CD4-positive, alpha-beta T cell (primary cell): Measurements from ENCODE around the gene PIMREG. TPM values are rescaled to one million over a fixed set of nuclear protein-coding genes. Genes with fewer than 3 reads are reported as not detected.

Experiments used
- ATAC-seq: fragments of 200-7000 bp; cut with Tn5 transposase; one replicate; pipeline ENCODE4 v1.10.0; 2022; ENCODE audit warnings: mild to moderate bottlenecking; ENCODE audit not compliant: poor library complexity
- CTCF ChIA-PET: fragments of 350-600 bp; sonication (Branson Sonifier 250); formaldehyde crosslinking; loops from one replicate; lab custom pipeline; 2021; ENCODE audit warnings: antibody characterized with exemption, inconsistent platforms; lab: Charles Lee
- POLR2A ChIA-PET: fragments of 350-600 bp; sonication (Branson Sonifier 250); formaldehyde crosslinking; loops from one replicate; lab custom pipeline; 2021; ENCODE audit warnings: antibody characterized with exemption, inconsistent platforms; lab: Charles Lee
- DNase-seq, 14 experiments: peaks; one replicate each; pipeline ENCODE4 v3.0.0-alpha.2; 2013 to 2020; ENCODE audit warnings: mixed read lengths in 2 of 14
- H3K27ac ChIP-seq, 2 donors: one replicate each; pipeline versions ENCODE4 v1.5.1 to v1.7.0; 2013; ENCODE audit warnings: low read length in 2 of 2, low read depth in 1 of 2, mild to moderate bottlenecking in 1 of 2
- H3K27me3 ChIP-seq, 2 experiments: 1 replicate in 1 of 2; 2 replicates in 1 of 2; pipeline versions ENCODE4 v1.6.1 to v1.7.0; 2013; ENCODE audit warnings: low read length in 2 of 2, control low read depth in 1 of 2, mild to moderate bottlenecking in 1 of 2, moderate library complexity in 1 of 2; ENCODE audit not compliant: insufficient read depth in 2 of 2, control insufficient read depth in 1 of 2
- H3K36me3 ChIP-seq: one replicate; pipeline ENCODE4 v1.6.1; 2013; ENCODE audit warnings: low read length, control low read depth; ENCODE audit not compliant: insufficient read depth
- H3K4me1 ChIP-seq: one replicate; pipeline ENCODE4 v1.6.1; 2013; ENCODE audit warnings: low read length, control low read depth; ENCODE audit not compliant: insufficient read depth
- H3K4me3 ChIP-seq: one replicate; pipeline ENCODE4 v1.5.1; 2013; ENCODE audit warnings: mild to moderate bottlenecking, low read length, moderate library complexity
- H3K9me3 ChIP-seq, 2 experiments: 1 replicate in 1 of 2; 2 replicates in 1 of 2; pipeline versions ENCODE4 v1.6.1 to v1.7.0; 2013; ENCODE audit warnings: low read length in 2 of 2, mild to moderate bottlenecking in 2 of 2, control low read depth in 1 of 2, moderate library complexity in 1 of 2; ENCODE audit not compliant: control insufficient read depth in 1 of 2, insufficient read depth in 1 of 2
- H3K27ac Mint-ChIP-seq: one replicate; pipeline ENCODE4 v1.8.0; 2020; ENCODE audit warnings: mixed read lengths
- H3K27me3 Mint-ChIP-seq: one replicate; pipeline ENCODE4 v1.8.0; 2021; ENCODE audit warnings: mixed read lengths
- H3K36me3 Mint-ChIP-seq: one replicate; pipeline ENCODE4 v1.8.0; 2021; ENCODE audit warnings: low read depth, mixed read lengths
- H3K4me1 Mint-ChIP-seq: one replicate; pipeline ENCODE4 v1.8.0; 2021; ENCODE audit warnings: low read depth, mixed read lengths
- H3K4me3 Mint-ChIP-seq: one replicate; pipeline ENCODE4 v1.8.0; 2020; ENCODE audit warnings: mild to moderate bottlenecking, mixed read lengths
- H3K9me3 Mint-ChIP-seq: one replicate; pipeline ENCODE4 v1.8.0; 2020; ENCODE audit warnings: mixed read lengths
- intact Hi-C, 2 experiments: fragments of 100-400 bp; cut with DNase I in 1 of 2; cut with micrococcal nuclease in 1 of 2; formaldehyde crosslinking; loops; one replicate each; pipeline versions ENCODE4 v1.15.1 to v1.9.0; 2023 to 2025; cut with DNase I, micrococcal nuclease
- total RNA-seq, 174 experiments: library from RNA in 2 of 174; stranded (reverse) in 2 of 174; gene quantifications; one replicate each; pipeline ENCODE4 v1.2.3 and lab custom pipeline; 2021 to 2026
- TF ChIP-seq, protein P1 (sequence below): fragments of 200-600 bp; IDR thresholded peaks from one replicate; pipeline ENCODE4 v1.8.0; 2022; ENCODE audit warnings: antibody characterized with exemption, mild to moderate bottlenecking

Gene PIMREG
- total RNA-seq, 2 experiments from 2014 or later: not detected

DNA sequence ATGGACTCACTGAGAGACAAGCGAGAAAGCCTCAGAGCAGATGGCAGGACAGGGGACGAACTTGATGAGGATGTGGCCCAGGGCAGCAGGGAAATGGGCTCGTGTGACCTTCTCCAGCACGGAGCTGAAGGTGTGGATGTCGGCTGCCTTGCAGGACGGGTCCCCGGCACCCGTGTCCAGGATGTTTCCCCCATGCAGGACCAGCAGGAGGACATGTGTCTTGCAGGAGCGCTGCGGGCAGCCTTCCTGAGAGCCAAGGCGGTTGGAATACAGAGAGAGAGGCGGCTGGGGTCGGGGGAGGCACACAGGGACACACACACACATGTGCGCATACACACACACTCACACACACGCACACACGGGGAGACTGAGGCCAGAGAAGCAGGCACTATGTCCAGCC is 39.3 kb downstream of the PIMREG start:
- H3K36me3 Mint-ChIP-seq: no peaks in the 10 kb centered on the region
- H3K27ac ChIP-seq: no peak overlapping the region
- H3K9me3 ChIP-seq: no peaks in the 10 kb centered on the region
- no peaks in the 10 kb centered on the region for H3K36me3 ChIP-seq
- ATAC-seq: no peak
- H3K4me3 ChIP-seq: no peak overlapping the region
- no peaks in the 10 kb centered on the region for H3K9me3 Mint-ChIP-seq
- peaks cover 0 to 5% of the 10 kb centered on the region in 2 experiments for H3K27me3 ChIP-seq
- TF ChIP-seq, protein P1, sequence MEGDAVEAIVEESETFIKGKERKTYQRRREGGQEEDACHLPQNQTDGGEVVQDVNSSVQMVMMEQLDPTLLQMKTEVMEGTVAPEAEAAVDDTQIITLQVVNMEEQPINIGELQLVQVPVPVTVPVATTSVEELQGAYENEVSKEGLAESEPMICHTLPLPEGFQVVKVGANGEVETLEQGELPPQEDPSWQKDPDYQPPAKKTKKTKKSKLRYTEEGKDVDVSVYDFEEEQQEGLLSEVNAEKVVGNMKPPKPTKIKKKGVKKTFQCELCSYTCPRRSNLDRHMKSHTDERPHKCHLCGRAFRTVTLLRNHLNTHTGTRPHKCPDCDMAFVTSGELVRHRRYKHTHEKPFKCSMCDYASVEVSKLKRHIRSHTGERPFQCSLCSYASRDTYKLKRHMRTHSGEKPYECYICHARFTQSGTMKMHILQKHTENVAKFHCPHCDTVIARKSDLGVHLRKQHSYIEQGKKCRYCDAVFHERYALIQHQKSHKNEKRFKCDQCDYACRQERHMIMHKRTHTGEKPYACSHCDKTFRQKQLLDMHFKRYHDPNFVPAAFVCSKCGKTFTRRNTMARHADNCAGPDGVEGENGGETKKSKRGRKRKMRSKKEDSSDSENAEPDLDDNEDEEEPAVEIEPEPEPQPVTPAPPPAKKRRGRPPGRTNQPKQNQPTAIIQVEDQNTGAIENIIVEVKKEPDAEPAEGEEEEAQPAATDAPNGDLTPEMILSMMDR: no peak
- H3K4me3 Mint-ChIP-seq: no peak overlapping the region
- no peaks in the 10 kb centered on the region for H3K4me1 Mint-ChIP-seq
- CTCF ChIA-PET: interaction anchor here (1.8 kb wide), 1 partner anchor 10 kb away, joined by 6 read pairs; no protein-coding TSS in a partner anchor
- POLR2A ChIA-PET: no interaction called here
- no peaks in the 10 kb centered on the region for H3K4me1 ChIP-seq
- intact Hi-C loops: loop anchor here in 1 of 2 experiments (10.0 kb wide), 1 partner anchor 241 kb away; no protein-coding TSS in a partner anchor
- no peaks in the 10 kb centered on the region for H3K27me3 Mint-ChIP-seq
- H3K27ac Mint-ChIP-seq: no peak overlapping the region
- DNase-seq: no peak

- Mint-ChIP-seq H3K36me3 (no peaks in the 10 kb centered on the region), H3K4me3 (no peak overlapping the region), H3K9me3 (no peaks in the 10 kb centered on the region), H3K27me3 (no peaks in the 10 kb centered on the region), H3K4me1 (no peaks in the 10 kb centered on the region), H3K27ac (no peak overlapping the region)
- no peaks in the 10 kb centered on the region for H3K9me3 ChIP-seq
- TF ChIP-seq, protein P1: no peak
- intact Hi-C loops: loop anchor here in 1 of 2 experiments (10.0 kb wide), 1 partner anchor 239 kb away; no protein-coding TSS in a partner anchor
- CTCF ChIA-PET: interaction anchor here (1.8 kb wide), 1 partner anchor 13 kb away, joined by 6 read pairs; no protein-coding TSS in a partner anchor
- H3K4me3 ChIP-seq: no peak overlapping the region
- no peaks in the 10 kb centered on the region for H3K36me3 ChIP-seq
- ATAC-seq (no peak), DNase-seq (no peak)
- H3K27me3 ChIP-seq: peaks cover 0 to 5% of the 10 kb centered on the region in 2 experiments
- no peak overlapping the region for H3K27ac ChIP-seq
- no peaks in the 10 kb centered on the region for H3K4me1 ChIP-seq
- POLR2A ChIA-PET: no interaction called here
These were observed 41.6 kb downstream of the PIMREG start for GRCh38 chr17:6485646-6486412.

DNA sequence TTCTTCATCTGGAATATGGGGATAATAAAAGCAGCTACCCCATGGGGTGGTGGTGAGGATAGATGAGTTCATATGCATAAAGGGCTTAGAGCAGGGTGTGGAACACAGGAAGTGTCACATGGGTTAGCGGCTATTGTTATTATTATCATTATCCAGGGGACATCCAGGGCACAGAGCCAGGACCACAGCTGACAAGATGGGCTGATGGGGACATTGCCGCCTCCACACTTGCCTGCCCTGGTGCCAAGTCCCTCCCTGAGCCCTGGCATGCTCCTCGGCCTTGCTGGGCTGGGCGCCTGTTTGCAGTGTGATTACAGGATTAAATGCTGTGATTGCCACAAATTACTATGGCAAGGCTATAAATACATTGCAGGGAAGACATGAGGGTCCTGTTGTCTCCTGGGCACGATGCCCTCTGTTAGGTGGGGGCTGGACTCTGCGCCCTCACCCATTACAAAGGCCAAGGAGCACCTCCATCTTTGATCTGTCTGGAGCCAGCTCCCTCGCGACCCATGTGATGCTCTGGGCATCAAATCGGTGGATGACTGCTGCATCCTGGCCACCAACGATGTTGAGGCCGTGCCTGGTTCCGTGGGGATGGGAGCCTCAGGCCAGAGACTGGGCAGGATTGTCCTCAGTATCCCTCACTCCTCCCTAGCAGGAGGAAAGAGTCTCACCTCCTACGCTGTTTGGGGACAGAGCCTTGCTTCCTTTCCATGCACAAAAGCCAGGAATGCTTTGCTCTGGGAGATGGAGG is 43.2 kb downstream of the PIMREG start:
- Histone ChIP-seq H3K27me3 (peaks cover 0 to 5% of the 10 kb centered on the region in 2 experiments), H3K4me1 (no peaks in the 10 kb centered on the region), H3K27ac (no peak overlapping the region), H3K9me3 (no peaks in the 10 kb centered on the region), H3K36me3 (no peaks in the 10 kb centered on the region), H3K4me3 (no peak overlapping the region)
- ATAC-seq (no peak), DNase-seq (no peak)
- intact Hi-C loops: loop anchor here in 1 of 2 experiments (10.0 kb wide), 1 partner anchor 237 kb away; no protein-coding TSS in a partner anchor
- Mint-ChIP-seq H3K9me3 (no peaks in the 10 kb centered on the region), H3K4me3 (no peak overlapping the region), H3K27me3 (no peaks in the 10 kb centered on the region), H3K4me1 (no peaks in the 10 kb centered on the region), H3K27ac (no peak overlapping the region), H3K36me3 (no peaks in the 10 kb centered on the region)
- POLR2A ChIA-PET: no interaction called here
- CTCF ChIA-PET: no interaction called here
- TF ChIP-seq, protein P1: no peak
